ENCODE measurements around the gene HLA-A. TPM values are rescaled to one million over a fixed set of nuclear protein-coding genes. Genes with fewer than 3 reads are reported as not detected.
A peak's percentile ranks its signal among the peaks of the same experiment; 100 is the strongest.
"Not testable (repeated sequence)": the region's sequence is repeated elsewhere in the genome, so short reads cannot be mapped to it uniquely, and the experiment has no call there.

Gene HLA-A
- total and polyA plus RNA-seq, 10 donors, result 1,154 to 1,886 (median 1,581) TPM

- TF ChIP-seq POLR2AphosphoS5 (IDR thresholded peaks at IDR 0.05) (no peak), CTCF (IDR thresholded peaks at IDR 0.05 in 8 of 11, conservative IDR thresholded peaks at IDR 0.05 in 3 of 11) (no peak), POLR2A (IDR thresholded peaks at IDR 0.05) (no peak)
Observed at GRCh38 chr6:29959467-29959866, 17.1 kb downstream of the HLA-A start.

GRCh38 chr6:29961966-29962365 is 19.6 kb downstream of the HLA-A start:
- peaks cover 16 to 49% (median 43%) of the 10 kb centered on the region in 6 donors for H3K4me1 ChIP-seq
- no peak overlapping the region for H3K27ac ChIP-seq
- no peaks in the 10 kb centered on the region for H3K27me3 ChIP-seq (replicated peaks in 1 of 7)
- intact Hi-C loops (cut with DNase I; ENCODE audit: low total_unique reads), result no loop called here
- no peak for TF ChIP-seq POLR2AphosphoS5 (IDR thresholded peaks at IDR 0.05)
- no peaks in the 10 kb centered on the region for H3K36me3 ChIP-seq
- no peak for DNase-seq
- WGBS, 5 donors, result 33 to 100% (median 100%) methylated on average over 1 of the region's 1 CpG
- no peaks in the 10 kb centered on the region for H3K9me3 ChIP-seq
- no peak overlapping the region for H3K4me3 ChIP-seq

More at GRCh38 chr6:29959467-29959866, 17.1 kb downstream of the HLA-A start:
- no peak for DNase-seq
- intact Hi-C loops (cut with DNase I; ENCODE audit: low total_unique reads), result no loop called here
- no peaks in the 10 kb centered on the region for H3K27me3 ChIP-seq (replicated peaks in 1 of 7)
- no peaks in the 10 kb centered on the region for H3K9me3 ChIP-seq
- H3K4me1 ChIP-seq, result peaks cover 2 to 24% (median 18%) of the 10 kb centered on the region in 6 donors
- H3K36me3 ChIP-seq, result no peaks in the 10 kb centered on the region
- H3K4me3 ChIP-seq, result no peak overlapping the region
- no peak overlapping the region for H3K27ac ChIP-seq

GRCh38 chr6:29963697-29964096 is 21.4 kb downstream of the HLA-A start:
- H3K4me3 ChIP-seq; H3K36me3 ChIP-seq; H3K27me3 ChIP-seq (replicated peaks in 1 of 7); H3K9me3 ChIP-seq; intact Hi-C loops (cut with DNase I; ENCODE audit: low total_unique reads); DNase-seq: not testable (repeated sequence)
- H3K4me1 ChIP-seq, result peaks cover 22 to 62% (median 52%) of the 10 kb centered on the region in 6 donors
- WGBS, 5 donors, result 50 to 97% (median 82%) methylated on average over 2 of the region's 2 CpGs
- H3K27ac ChIP-seq, result peak overlapping the region in 4 of 8 donors; percentile 88 to 94 (median 90)

- no peak for DNase-seq
- 16 to 22% (median 18%) methylated on average over 3 of the region's 3 CpGs for WGBS, 5 donors
- Histone ChIP-seq H3K36me3 (no peaks in the 10 kb centered on the region), H3K9me3 (no peaks in the 10 kb centered on the region), H3K4me1 (peaks cover 22 to 54% (median 44%) of the 10 kb centered on the region in 6 donors), H3K27me3 (replicated peaks in 1 of 7) (no peaks in the 10 kb centered on the region), H3K27ac (peak overlapping the region; percentile 85 to 94 (median 90)), H3K4me3 (peak overlapping the region in 5 of 8 donors; percentile 6 to 67 (median 42))
- intact Hi-C loops (cut with DNase I; ENCODE audit: low total_unique reads), result no loop called here
- no peak for TF ChIP-seq POLR2AphosphoS5 (IDR thresholded peaks at IDR 0.05)
Observed at GRCh38 chr6:29964518-29964886, 22.2 kb downstream of the HLA-A start.

GRCh38 chr6:29964887-29965562 is 22.7 kb downstream of the HLA-A start:
- H3K27ac ChIP-seq, result peak overlapping the region; percentile 85 to 94 (median 90)
- intact Hi-C loops (cut with DNase I; ENCODE audit: low total_unique reads), result no loop called here
- no peaks in the 10 kb centered on the region for H3K36me3 ChIP-seq
- peak overlapping the region; percentile 28 to 67 (median 40) for H3K4me3 ChIP-seq
- 0 to 3% (median 1%) methylated on average over 7 of the region's 7 CpGs for WGBS, 5 donors
- peak; percentile 92 for DNase-seq
- H3K9me3 ChIP-seq, result no peaks in the 10 kb centered on the region
- TF ChIP-seq POLR2AphosphoS5 (IDR thresholded peaks at IDR 0.05) (peak; percentile 30 to 98 (median 89)), POLR2A (IDR thresholded peaks at IDR 0.05) (peak in 1 of 3 donors; percentile 39), CTCF (IDR thresholded peaks at IDR 0.05 in 8 of 11, conservative IDR thresholded peaks at IDR 0.05 in 3 of 11) (peak in 2 of 11 experiments; percentile 30 to 34)
- no peaks in the 10 kb centered on the region for H3K27me3 ChIP-seq (replicated peaks in 1 of 7)
- peaks cover 22 to 49% (median 41%) of the 10 kb centered on the region in 6 donors for H3K4me1 ChIP-seq
